GM18511 (cell line): Measurements from ENCODE around the gene GRAP.

Experiments used
- ATAC-seq: cut with Tn5 transposase; IDR thresholded peaks from one replicate; pipeline ENCODE4 v1.9.1; 2021; ENCODE audit warnings: mild to moderate bottlenecking, moderate library complexity; ENCODE audit not compliant: unreplicated experiment

GRAP gene

GRCh38 chr17:18987230-18987610, 59.5 kb downstream of the GRAP start:
- no peak for ATAC-seq

- no peak for ATAC-seq
Observed at GRCh38 chr17:18986541-18987229, 60.1 kb downstream of the GRAP start.

GRCh38 chr17:18985475-18985874, 61.3 kb downstream of the GRAP start:
- no peak for ATAC-seq

GRCh38 chr17:18984273-18985114, 62.3 kb downstream of the GRAP start:
- no peak for ATAC-seq

GRCh38 chr17:18981642-18982424, 64.9 kb downstream of the GRAP start:
- ATAC-seq, result no peak

- no peak for ATAC-seq
Observed at GRCh38 chr17:18981335-18981641, 65.5 kb downstream of the GRAP start.

- no peak for ATAC-seq
Observed at GRCh38 chr17:18980682-18981334, 65.9 kb downstream of the GRAP start.

- no peak for ATAC-seq
Observed at GRCh38 chr17:18978655-18979054, 68.1 kb downstream of the GRAP start.

GRCh38 chr17:18978050-18978449, 68.7 kb downstream of the GRAP start:
- no peak for ATAC-seq

GRCh38 chr17:18977646-18978045, 69.1 kb downstream of the GRAP start:
- no peak for ATAC-seq

- ATAC-seq, result no peak
Observed at GRCh38 chr17:18977021-18977420, 69.7 kb downstream of the GRAP start.

- no peak for ATAC-seq
Observed at GRCh38 chr17:18976201-18976600, 70.6 kb downstream of the GRAP start.

GRCh38 chr17:18975597-18975996, 71.2 kb downstream of the GRAP start:
- no peak for ATAC-seq

- ATAC-seq, result no peak
Observed at GRCh38 chr17:18974407-18975149, 72.2 kb downstream of the GRAP start.

- no peak for ATAC-seq
Observed at GRCh38 chr17:18971801-18972200, 75.0 kb downstream of the GRAP start.
